NCI-H2171 treated with DMSO at 0.1 percent for 48 hours (cell line): ENCODE data around the gene CNTNAP1.
A peak's percentile ranks its signal among the peaks of the same experiment; 100 is the strongest.

Experiments used
- DNase-seq: peaks from one replicate; lab custom pipeline; 2025; lab: John Stamatoyannopoulos, UW

CNTNAP1 gene

DNA sequence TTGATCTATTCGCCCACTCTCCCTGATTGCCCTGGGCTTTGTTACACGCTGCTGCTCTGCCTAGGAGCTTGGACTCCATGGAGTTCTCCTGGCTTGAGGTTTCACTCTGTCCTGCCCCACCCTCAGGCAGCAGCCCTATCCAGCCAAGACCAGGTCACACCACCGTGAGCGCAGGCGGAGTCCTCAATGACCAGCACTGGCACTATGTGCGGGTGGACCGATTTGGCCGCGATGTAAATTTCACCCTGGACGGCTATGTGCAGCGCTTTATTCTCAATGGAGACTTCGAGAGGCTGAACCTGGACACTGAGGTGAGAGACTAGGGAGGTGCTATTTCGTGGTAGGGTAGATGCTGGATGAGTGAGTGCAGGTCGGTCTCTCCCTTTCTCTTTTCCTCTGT, 3.5 kb downstream of the CNTNAP1 start:
- no peak for DNase-seq

DNA sequence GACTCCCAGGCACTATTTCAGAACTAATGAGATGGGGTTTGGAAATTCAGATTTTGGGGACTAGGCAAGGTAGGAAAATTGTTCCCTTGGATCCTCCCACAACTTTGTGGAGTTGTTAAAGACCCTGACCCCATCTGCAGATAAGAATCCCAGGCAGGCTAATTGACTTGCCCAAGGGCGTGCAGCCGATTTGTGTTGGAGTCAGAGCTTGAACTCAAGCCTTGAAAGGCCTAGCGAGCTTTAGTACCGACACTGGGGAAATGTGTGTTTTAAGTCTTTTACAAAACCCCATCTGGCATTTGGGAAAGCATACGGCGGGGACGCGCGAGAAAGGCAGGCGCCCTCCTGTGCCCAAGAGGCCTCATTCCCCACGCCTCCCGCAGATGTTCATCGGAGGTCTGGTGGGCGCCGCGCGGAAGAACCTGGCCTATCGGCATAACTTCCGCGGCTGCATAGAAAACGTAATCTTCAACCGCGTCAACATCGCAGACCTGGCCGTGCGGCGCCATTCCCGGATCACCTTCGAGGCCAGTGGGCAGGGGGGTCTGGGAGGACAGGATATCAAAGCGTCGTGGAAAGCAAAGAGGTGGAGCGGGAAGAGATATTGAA, 4.3 kb downstream of the CNTNAP1 start:
- no peak for DNase-seq

DNA sequence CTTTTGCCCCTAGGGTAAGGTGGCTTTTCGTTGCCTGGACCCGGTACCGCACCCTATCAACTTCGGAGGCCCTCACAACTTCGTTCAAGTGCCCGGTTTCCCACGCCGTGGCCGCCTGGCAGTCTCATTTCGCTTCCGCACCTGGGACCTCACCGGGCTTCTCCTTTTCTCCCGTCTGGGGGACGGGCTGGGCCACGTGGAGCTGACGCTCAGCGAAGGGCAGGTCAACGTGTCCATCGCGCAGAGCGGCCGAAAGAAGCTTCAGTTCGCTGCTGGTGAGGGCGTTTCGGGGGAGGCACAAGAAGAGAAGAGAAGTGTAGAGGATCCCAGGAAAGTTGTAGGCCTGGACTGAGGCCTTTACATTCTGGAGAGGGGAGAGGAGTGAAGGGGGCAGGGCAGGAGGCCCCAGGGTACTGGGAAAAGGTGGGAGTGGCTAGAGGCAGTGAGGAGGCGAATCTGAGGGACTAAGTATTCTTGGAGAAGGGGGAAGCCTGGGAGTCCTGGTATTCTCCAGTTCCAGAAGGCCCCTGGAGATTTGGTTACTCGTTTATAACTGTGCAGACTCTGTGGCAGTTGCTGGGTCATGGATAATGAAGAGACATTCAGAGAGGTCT, 5.5 kb downstream of the CNTNAP1 start:
- no peak for DNase-seq

DNA sequence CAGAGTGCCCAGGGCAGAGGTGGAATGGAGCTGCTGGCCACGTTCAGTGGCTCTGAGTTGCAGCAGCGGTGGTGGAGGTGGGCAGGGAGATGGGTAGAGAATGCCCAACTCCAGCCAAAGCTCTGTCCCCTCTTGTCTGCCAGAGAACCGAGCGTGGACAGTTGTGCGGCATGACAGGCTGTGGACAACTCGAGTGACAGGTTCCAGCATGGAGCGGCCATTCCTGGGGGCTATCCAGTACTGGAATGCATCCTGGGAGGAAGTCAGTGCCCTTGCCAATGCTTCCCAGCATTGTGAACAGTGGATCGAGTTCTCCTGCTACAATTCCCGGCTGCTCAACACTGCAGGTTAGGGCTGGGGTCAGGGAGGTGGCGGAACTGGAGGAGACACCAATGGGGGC, 8.3 kb downstream of the CNTNAP1 start:
- no peak for DNase-seq

DNA sequence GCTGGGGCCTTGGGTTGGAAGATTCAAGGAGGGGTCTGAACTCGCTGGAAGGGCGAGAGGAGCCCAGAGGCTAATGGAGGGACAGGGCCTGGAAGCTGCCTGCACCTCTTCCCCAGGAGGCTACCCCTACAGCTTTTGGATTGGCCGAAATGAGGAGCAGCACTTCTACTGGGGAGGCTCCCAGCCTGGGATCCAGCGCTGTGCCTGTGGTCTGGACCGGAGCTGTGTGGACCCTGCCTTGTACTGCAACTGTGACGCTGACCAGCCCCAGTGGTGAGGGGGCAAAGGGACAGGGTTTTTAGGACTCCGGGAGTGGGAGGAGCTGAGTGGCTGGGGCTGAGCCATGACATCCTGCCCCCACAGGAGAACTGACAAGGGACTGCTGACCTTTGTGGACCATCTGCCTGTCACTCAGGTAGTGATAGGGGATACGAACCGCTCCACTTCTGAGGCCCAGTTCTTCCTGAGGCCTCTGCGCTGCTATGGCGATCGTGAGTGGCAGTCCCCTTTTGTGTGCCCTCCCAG, 8.8 kb downstream of the CNTNAP1 start:
- no peak for DNase-seq

DNA sequence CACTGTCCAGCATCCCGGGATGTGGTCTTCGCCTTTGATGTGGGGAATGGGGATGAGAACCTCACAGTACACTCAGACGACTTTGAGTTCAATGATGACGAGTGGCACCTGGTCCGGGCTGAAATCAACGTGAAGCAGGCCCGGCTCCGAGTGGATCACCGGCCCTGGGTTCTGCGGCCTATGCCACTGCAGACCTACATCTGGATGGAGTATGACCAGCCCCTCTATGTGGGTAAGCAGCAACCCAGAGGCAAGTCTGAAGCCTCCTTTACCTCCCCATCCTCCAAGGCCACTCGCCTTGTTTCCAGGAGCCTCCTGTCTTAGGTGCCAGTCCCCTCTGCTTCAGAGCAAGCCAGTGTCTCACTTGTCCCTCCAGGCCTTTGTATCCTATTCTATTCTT, 10.2 kb downstream of the CNTNAP1 start:
- no peak for DNase-seq

DNA sequence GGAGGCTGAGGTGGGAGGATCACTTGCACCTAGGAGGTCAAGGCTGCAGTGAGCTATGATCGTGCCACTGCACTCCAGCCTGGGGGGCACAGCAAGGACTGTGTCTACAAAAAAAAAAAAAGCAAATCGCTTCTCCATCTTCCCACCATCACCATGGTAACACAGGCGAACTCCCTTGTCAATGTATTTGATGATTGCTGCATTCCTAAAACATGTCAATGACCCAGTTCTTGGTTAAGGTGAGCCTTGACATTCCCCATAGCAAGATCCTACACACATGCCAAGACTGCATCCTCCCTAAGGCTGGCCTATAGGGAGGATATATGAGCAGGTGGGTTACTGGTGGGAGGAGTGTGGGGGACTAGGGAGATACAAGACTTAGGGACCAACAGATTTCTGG, 12.2 kb downstream of the CNTNAP1 start:
- DNase-seq = no peak

DNA sequence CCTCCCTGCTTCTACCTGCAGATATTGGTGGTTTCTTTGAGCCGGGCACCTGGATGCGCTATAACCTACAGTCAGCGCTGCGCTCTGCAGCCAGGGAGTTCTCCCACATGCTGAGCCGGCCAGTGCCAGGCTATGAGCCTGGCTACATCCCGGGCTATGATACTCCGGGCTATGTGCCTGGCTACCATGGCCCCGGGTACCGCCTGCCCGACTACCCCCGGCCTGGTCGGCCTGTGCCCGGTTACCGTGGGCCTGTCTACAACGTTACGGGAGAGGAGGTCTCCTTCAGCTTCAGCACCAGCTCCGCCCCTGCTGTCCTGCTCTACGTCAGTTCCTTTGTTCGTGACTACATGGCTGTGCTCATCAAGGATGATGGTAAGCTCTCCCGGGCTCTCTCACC, 13.2 kb downstream of the CNTNAP1 start:
- no peak for DNase-seq

DNA sequence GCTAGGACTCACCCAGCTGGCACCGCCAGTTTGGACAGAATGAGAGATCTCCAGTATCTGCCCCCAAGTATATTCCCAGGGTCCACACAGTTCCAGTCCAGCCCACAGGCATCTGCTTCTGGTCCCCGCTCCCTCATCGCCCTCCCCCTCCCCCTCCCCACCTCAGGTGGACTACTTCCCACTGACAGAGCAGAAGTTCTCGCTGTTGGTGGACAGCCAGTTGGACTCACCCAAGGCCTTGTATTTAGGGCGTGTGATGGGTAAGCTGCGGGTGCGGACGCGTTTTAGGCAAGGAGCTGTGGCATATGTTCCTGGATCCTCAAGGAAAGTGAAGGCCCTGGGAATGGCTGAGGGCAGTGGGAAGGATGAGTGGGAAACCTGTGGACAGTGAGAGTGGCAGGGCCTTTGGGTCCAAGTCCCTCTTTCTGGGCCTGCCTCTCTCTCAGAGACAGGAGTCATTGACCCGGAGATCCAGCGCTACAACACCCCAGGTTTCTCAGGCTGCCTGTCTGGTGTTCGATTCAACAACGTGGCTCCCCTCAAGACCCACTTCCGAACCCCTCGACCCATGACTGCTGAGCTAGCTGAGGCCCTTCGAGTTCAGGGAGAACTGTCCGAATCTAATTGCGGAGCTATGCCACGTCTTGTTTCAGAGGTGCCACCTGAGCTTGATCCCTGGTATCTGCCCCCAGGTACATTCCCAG, 14.9 kb downstream of the CNTNAP1 start:
- no peak for DNase-seq

DNA sequence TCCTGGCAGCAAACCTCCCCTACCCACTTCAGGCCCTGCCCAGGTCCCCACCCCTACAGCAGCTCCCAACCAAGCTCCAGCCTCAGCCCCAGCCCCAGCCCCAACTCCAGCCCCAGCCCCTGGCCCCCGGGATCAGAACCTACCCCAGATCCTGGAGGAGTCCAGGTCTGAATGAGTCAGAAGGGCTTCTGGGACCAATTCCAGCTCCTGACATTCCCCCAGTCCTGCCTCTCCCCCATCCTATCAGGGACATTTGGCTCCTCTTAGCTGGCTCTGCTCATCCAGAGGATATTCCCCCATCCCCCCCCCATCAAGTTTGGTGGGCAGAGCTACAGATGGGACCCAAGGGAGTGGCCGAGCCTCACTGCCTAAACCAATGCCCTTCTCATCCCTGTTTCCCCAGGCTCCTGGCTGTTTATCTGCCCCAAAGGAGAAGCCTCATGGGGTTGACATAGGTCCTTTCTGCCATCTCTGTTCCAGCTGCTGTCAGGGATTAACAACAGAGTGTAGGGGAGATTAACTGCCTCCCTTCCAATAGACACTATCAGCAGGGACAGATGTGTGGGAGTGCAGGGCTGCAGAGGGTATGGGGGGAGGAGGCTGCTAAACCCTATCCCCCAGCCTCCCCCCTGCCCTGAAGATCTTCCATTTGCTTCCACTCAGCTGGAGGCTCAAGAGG, 16.5 kb downstream of the CNTNAP1 start:
- DNase-seq = peak; percentile 13

DNA sequence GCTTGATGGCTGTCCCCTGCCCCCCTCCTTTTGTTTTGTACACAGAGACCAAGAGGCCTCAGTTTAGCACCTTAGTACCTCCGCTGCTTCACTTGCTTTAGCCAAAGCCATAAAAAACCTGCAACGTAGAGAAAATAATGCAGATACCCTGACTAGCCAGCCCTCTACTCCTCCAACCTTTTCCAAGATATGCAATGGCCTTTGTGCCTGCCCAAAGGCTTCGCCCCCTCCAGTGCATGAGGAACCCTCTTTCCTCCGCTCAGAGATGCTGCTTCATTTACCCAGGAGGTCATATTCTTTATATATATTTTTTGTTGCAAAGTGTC, 17.0 kb downstream of the CNTNAP1 start:
- no peak for DNase-seq

DNA sequence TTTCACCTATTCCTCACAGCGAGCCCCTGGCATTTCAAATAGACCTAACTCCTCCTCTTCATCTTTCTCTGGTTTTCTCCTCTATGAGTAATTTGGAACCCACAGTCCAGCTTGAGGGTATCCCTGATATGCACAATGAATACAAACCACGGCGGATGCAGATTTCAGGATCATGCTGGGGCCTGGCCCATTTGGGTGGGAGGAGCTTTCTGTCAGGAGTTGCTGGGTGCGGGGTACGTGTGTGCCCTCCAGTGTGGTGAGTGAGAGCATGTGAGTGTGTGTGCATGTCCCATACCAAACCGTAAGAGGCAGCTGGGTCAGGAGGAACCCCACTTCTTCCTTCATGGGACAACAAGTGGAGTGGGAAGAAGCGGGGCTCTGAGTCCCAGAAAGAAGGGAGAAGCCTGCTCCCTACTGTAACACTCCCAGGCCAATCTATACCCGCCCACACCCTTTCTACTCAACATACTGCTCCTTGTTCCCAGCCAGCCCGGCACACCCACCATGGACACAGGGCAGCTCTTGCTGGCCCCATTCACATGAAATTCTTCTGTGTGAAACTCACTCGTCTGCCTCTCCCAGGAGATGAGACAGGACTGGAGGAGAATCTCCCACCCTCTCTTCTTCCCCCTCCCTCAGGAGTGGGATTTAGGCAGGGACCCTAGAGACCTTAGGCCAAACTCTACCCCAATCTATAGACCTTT, 18.4 kb downstream of the CNTNAP1 start:
- no peak for DNase-seq

DNA sequence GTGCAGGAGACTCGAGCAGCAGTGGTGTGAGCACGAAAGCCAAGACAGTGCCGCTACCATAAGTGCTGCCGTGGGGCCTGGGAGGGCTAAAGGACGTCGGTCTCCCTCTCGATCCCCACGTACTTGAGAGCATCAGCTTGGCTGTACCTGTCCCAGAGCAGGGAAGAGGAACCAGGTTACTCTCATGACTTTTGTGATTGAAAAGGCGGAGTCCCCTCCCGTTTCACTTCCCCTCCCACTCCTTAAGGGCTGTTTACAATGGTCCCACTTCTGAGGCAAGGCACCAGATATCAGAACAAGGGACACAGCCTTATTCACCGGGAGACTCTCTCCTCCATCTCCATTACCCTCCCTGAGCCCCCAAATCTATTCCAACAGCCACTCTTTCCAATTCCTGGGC, 20.1 kb downstream of the CNTNAP1 start:
- DNase-seq = no peak

DNA sequence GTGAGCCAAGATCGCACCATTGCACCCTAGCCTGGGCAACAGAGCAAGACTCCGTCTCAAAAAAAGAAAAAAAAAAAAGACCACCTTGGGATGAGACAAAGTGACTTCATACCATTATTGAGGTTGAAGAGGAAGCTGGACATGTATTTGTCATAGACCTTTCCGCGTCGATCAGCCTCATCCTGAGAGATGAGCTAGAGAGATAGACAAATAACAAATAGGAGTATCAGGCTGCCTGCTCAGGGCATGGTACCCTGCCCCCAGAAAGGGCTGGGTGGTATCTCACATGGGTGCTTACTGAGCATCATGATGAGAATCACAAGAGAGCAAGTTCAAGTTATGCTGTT, 22.1 kb downstream of the CNTNAP1 start:
- no peak for DNase-seq

DNA sequence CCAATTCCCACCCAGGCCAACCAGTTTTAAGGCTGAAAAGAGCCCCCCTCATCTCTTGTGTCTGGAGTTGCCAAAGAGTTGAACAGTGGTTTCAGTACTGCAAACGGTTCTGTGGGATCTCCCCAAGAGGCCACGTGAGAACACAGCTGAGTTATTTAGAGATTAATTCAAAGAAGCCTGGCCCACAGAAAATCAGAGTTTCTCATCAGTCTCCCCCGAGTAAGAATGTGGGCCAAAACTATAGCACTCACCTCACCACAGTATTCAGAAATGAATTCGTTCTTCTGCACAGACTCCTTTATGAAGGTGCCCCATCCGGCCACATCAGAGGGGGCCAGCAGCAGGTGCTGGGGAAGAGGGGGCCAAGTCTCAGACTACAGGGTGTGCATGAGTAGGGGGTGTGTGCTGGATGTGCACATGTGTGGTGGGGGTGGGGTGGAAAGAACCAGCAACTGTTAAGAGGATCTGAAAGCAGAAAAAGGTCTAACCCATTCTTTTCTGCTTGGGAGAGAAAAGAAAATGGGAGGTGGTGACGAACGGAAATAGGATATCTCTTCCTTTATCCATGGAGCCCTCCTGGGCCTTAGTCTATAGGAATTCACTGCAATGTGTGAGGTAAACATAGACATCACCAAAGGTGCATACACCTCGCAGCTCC, 22.6 kb downstream of the CNTNAP1 start:
- DNase-seq = no peak

DNA sequence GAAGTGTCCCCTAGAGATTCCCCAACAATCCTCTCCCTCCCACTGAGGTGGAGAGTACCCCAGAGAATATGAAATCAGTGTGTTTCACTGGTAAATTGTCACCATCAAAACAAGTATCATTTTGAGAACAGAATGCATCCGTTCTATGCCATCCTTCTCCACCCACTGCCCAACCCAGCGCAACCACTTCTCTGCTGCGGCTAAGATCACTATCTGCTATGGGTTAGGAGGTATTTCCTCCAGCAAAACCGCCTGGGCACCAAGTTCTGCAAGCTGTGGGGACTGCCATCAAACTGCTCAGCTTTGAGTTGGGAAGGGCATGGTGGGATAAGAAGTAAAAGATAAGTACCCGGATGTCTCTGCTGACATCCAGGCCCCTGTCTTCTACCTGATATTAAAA, 24.4 kb downstream of the CNTNAP1 start:
- no peak for DNase-seq

DNA sequence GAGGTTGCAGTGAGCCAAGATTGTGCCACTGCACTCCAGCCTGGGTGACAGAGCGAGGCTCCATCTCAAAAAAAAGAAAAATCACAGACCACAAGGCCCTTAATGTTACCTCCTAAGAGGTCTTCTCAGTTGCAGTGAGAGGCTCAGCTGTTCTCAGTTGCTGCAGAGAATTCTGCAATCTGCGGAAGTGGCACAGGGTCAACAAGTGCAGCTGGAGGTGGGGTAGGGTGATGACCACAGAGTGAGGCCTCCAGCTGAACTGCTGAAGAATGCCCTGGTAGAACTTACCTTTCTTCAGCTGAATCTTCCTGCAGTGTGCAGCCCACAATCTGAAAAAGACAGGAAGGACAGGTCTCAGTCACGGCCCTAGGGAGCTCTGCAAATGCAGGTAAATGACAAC, 26.3 kb downstream of the CNTNAP1 start:
- DNase-seq = no peak

DNA sequence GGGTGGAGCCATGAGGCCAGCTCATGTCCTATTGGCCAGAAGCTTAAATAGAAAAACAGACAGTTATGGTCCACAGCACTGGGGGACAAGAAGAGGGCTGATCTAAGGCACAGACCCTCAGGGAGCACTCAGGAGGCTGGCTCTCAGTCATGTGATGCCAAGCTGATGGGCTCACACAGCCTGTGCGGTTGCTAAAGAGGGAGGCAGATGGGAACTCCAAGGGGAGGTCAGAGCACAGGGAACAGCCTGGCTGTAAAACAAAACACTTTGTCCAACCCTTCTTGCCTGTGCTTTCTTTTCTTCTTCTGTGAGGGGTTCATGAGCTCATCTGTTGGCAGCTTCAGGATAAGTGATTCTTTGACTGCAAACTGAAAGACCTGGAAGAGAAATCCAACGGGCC, 27.2 kb downstream of the CNTNAP1 start:
- peak; percentile 56 for DNase-seq

DNA sequence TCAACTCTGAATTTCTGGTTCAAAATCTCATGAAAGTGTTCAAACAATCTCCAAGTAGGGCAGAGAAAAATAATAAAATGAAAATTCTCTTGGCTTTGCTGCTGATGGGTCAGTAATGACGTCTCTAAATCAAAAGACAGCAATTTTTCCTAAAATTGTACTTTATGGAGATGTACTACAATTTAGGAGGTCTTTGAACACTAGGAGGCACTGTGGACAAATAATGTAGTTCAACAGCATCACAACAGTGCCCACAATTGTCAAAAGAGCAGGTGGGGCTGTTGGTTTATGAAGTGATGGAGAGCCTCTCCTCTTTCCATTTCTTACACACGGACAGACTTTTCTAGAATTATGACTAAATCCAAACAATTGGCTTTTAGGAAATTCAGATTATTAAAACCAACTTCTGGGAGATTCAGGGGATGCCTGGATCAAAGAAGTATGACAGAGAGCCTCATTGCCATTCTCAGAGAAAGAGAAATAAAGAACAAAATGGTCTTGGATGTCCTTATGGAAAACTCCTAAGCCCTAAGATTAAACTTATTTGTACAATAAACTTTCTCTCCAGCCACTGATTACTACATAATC, 38.8 kb downstream of the CNTNAP1 start:
- peak; percentile 58 for DNase-seq

DNA sequence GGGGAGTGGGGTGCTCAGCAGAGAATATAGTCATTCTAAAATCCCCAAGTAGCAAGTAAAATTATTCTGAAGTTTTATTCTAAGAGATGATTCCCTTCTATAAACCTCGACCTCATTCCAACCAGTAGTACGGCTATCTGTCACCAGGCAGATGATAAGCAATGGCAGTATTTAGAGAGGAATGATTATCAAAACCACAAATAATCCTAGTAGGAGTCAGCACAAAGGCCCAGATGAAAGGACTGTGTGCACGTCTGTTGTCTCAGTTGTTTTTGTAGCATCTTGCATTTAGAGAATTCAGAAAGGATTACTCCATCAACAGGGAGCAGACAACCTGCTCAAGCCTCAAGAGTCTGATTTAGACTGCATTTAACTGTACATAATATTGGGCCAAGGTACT, 41.3 kb downstream of the CNTNAP1 start:
- DNase-seq = no peak

DNA sequence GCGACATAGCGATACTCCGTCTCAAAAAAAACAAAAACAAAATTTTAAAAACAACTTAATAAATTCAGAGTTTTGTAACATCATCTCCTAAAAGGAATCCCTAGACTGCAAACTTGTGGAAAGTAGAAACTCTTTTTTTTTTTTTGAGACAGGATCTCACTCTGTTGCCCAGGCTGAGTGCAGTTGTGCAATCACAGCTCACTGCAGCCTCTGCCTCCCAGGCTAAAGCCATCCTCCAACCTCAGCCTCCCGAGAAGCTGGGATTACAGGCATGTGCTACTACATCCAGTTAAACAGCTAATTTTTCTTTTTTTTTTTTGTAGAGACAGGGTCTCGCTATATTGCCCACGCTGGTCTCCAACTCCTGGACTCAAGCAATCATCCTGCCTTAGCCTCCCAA, 42.8 kb downstream of the CNTNAP1 start:
- no peak for DNase-seq

DNA sequence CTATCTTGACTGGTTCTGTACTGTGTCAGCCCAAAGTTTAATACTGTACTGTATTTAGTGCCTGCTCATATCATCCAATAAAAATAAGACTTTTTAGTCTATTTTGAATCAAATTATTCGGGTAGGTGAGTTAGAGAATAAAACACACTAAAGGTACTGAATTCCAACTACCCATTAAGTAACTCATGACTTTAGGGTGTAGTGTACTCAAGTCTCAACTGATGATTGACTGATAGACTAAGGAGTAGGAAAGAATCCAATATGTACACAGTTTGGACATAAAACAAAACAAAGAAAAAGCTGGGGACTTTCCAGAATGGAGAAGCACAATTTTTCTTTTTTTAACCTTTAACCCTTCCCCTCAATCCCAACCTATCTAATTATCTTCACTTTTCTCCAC, 58.4 kb downstream of the CNTNAP1 start:
- DNase-seq = no peak
